Suprapubic skin (tissue), 4 donors: ENCODE measurements around the gene PSTPIP1. TPM values are rescaled to one million over a fixed set of nuclear protein-coding genes. Genes with fewer than 3 reads are reported as not detected.

Experiments
- DNase-seq, 2 donors: peaks; one replicate each; pipeline ENCODE4 v3.0.0-alpha.2; 2019; ENCODE audit warnings: low spot score in 2 of 2
- H3K27ac ChIP-seq: fragments of 200-600 bp; sonication (generic); one replicate; pipeline ENCODE4 v1.5.1; 2019
- H3K27me3 ChIP-seq: fragments of 200-600 bp; sonication (generic); one replicate; pipeline ENCODE4 v1.5.1; 2019
- H3K36me3 ChIP-seq: fragments of 200-600 bp; sonication (generic); one replicate; pipeline ENCODE4 v1.5.1; 2019
- H3K4me1 ChIP-seq: fragments of 200-600 bp; sonication (generic); one replicate; pipeline ENCODE4 v1.5.1; 2019
- H3K4me3 ChIP-seq: fragments of 200-600 bp; sonication (generic); one replicate; pipeline ENCODE4 v1.5.1; 2019; ENCODE audit warnings: mild to moderate bottlenecking
- H3K9me3 ChIP-seq: fragments of 200-600 bp; sonication (generic); one replicate; pipeline ENCODE4 v1.5.1; 2019
- CTCF ChIP-seq, 2 donors: fragments of 200-600 bp in 1 of 2; fragments of 450-650 bp in 1 of 2; sonication (generic) in 1 of 2; IDR thresholded peaks; one replicate each; pipeline ENCODE4 v1.5.1; 2016 to 2019; ENCODE audit warnings: antibody characterized with exemption in 2 of 2, mild to moderate bottlenecking in 1 of 2, moderate library complexity in 1 of 2
- EP300 ChIP-seq: sonication (generic); formaldehyde crosslinking; IDR thresholded peaks from one replicate; pipeline ENCODE4 v1.6.1; 2017; ENCODE audit warnings: antibody characterized with exemption
- POLR2A ChIP-seq, 2 donors: fragments of 450-650 bp; IDR thresholded peaks; one replicate each; pipeline ENCODE4 v1.6.1; 2017; ENCODE audit warnings: antibody characterized with exemption in 2 of 2, mild to moderate bottlenecking in 2 of 2, moderate library complexity in 2 of 2
- POLR2AphosphoS5 ChIP-seq, 3 donors: sonication (generic); formaldehyde crosslinking; IDR thresholded peaks; one replicate each; pipeline ENCODE4 v1.6.1; 2017; ENCODE audit warnings: antibody characterized with exemption in 3 of 3
- WGBS: methylation state at CpG from one replicate; pipeline ENCODE4 v1.1.5; 2018; 5-methylcytosine and 5-hydroxymethylcytosine counted together
- total RNA-seq, 4 donors: library from RNA; depleted of rRNA; stranded (reverse); fragments of >200 nt; gene quantifications; one replicate each; pipeline ENCODE4 v1.1.0, GENCODE V29; 2016

The PSTPIP1 gene
- total RNA-seq, 4 donors from 2014 or later = 1.9 to 5.9 (median 2.6) TPM

- no peak overlapping the region for H3K27ac ChIP-seq
- no peak for DNase-seq
These were observed 58.8 kb downstream of the PSTPIP1 start for GRCh38 chr15:77053709-77054108.

GRCh38 chr15:77057072-77057471, 62.1 kb downstream of the PSTPIP1 start:
- Histone ChIP-seq H3K4me3 (no peak overlapping the region), H3K27ac (no peak overlapping the region), H3K9me3 (no peaks in the 10 kb centered on the region), H3K36me3 (peaks cover 10% of the 10 kb centered on the region), H3K4me1 (peaks cover 40% of the 10 kb centered on the region), H3K27me3 (no peaks in the 10 kb centered on the region)
- no peak for DNase-seq
- TF ChIP-seq POLR2AphosphoS5 (IDR thresholded peaks at IDR 0.05) = no peak
- no peak for TF ChIP-seq CTCF (IDR thresholded peaks at IDR 0.05)
- TF ChIP-seq POLR2A (IDR thresholded peaks at IDR 0.05) = no peak
- TF ChIP-seq EP300 = no peak
- WGBS = 65% methylated on average over 1 of the region's 1 CpG

More at GRCh38 chr15:77053709-77054108, 58.8 kb downstream of the PSTPIP1 start:
- TF ChIP-seq POLR2A (IDR thresholded peaks at IDR 0.05) = no peak
- Histone ChIP-seq H3K27me3 (no peaks in the 10 kb centered on the region), H3K4me1 (peaks cover 12% of the 10 kb centered on the region), H3K36me3 (peaks cover 12% of the 10 kb centered on the region), H3K9me3 (no peaks in the 10 kb centered on the region), H3K4me3 (no peak overlapping the region)
- 94% methylated on average over 2 of the region's 2 CpGs for WGBS

GRCh38 chr15:77057685-77058084, 62.8 kb downstream of the PSTPIP1 start:
- Histone ChIP-seq H3K27ac (no peak overlapping the region), H3K4me1 (peaks cover 40% of the 10 kb centered on the region), H3K27me3 (no peaks in the 10 kb centered on the region), H3K9me3 (no peaks in the 10 kb centered on the region), H3K4me3 (no peak overlapping the region), H3K36me3 (peaks cover 4% of the 10 kb centered on the region)
- no peak for DNase-seq
- TF ChIP-seq EP300 = no peak
- no peak for TF ChIP-seq POLR2AphosphoS5 (IDR thresholded peaks at IDR 0.05)
- no peak for TF ChIP-seq POLR2A (IDR thresholded peaks at IDR 0.05)
- TF ChIP-seq CTCF (IDR thresholded peaks at IDR 0.05) = no peak
- 84% methylated on average over 4 of the region's 4 CpGs for WGBS

- Histone ChIP-seq H3K27ac (no peak overlapping the region), H3K36me3 (peaks cover 3% of the 10 kb centered on the region), H3K4me1 (peaks cover 37% of the 10 kb centered on the region), H3K4me3 (no peak overlapping the region), H3K27me3 (no peaks in the 10 kb centered on the region), H3K9me3 (no peaks in the 10 kb centered on the region)
- TF ChIP-seq CTCF (IDR thresholded peaks at IDR 0.05) = no peak
- TF ChIP-seq POLR2AphosphoS5 (IDR thresholded peaks at IDR 0.05) = no peak
- TF ChIP-seq EP300 = no peak
- TF ChIP-seq POLR2A (IDR thresholded peaks at IDR 0.05) = no peak
- no peak for DNase-seq
- WGBS = 97% methylated on average over 4 of the region's 4 CpGs
These were observed 63.5 kb downstream of the PSTPIP1 start for GRCh38 chr15:77058468-77058867.

GRCh38 chr15:77059786-77060361, 64.9 kb downstream of the PSTPIP1 start:
- H3K4me3 ChIP-seq = no peak overlapping the region
- H3K27me3 ChIP-seq = no peaks in the 10 kb centered on the region
- no peak overlapping the region for H3K27ac ChIP-seq
- WGBS = 25% methylated on average over 2 of the region's 2 CpGs
- no peaks in the 10 kb centered on the region for H3K36me3 ChIP-seq
- TF ChIP-seq POLR2A (IDR thresholded peaks at IDR 0.05) (no peak), EP300 (no peak), POLR2AphosphoS5 (IDR thresholded peaks at IDR 0.05) (no peak), CTCF (IDR thresholded peaks at IDR 0.05) (no peak)
- no peak for DNase-seq
- H3K4me1 ChIP-seq = peaks cover 42% of the 10 kb centered on the region
- H3K9me3 ChIP-seq = no peaks in the 10 kb centered on the region

- Histone ChIP-seq H3K4me1 (peaks cover 42% of the 10 kb centered on the region), H3K27me3 (no peaks in the 10 kb centered on the region), H3K27ac (peak overlapping the region; percentile 7), H3K36me3 (no peaks in the 10 kb centered on the region), H3K4me3 (no peak overlapping the region), H3K9me3 (no peaks in the 10 kb centered on the region)
- TF ChIP-seq POLR2A (IDR thresholded peaks at IDR 0.05) = no peak
- TF ChIP-seq POLR2AphosphoS5 (IDR thresholded peaks at IDR 0.05) = no peak
- no peak for TF ChIP-seq EP300
- no peak for TF ChIP-seq CTCF (IDR thresholded peaks at IDR 0.05)
- no peak for DNase-seq
These were observed 65.6 kb downstream of the PSTPIP1 start for GRCh38 chr15:77060546-77060945.
